LNCaP clone FGC (cell line): ENCODE data around the gene STAT1.

Experiments used
- DNase-seq: peaks from one replicate; pipeline ENCODE4 v3.0.0-alpha.2; 2011; ENCODE audit warnings: low read depth
- H3K4me3 ChIP-seq: 2 replicates; pipeline ENCODE4 v1.5.1; 2011; ENCODE audit warnings: mild to moderate bottlenecking, low read depth, low read length, control low read depth
- CTCF ChIP-seq: IDR thresholded peaks from 2 replicates; pipeline ENCODE4 v1.5.1; 2012; ENCODE audit warnings: mild to moderate bottlenecking; ENCODE audit not compliant: control insufficient read depth, insufficient read depth; ENCODE audit errors: extremely low read depth

The STAT1 gene

GRCh38 chr2:191015239-191015638 lies 1.3 kb upstream of the STAT1 start:
- TF ChIP-seq CTCF = no peak

GRCh38 chr2:191014653-191015020 lies 666 bp upstream of the STAT1 start:
- no peak for TF ChIP-seq CTCF
- no peak for DNase-seq
- peak overlapping the region; percentile 87 for H3K4me3 ChIP-seq

More at GRCh38 chr2:191015239-191015638, 1.3 kb upstream of the STAT1 start:
- DNase-seq = no peak
- H3K4me3 ChIP-seq = no peak overlapping the region

GRCh38 chr2:191013682-191013931 lies 364 bp downstream of the STAT1 start:
- 0 out of 2 replicates have a peak, but pooled peaks have one; percentile 5 for TF ChIP-seq CTCF
- peak; percentile 17 for DNase-seq
- H3K4me3 ChIP-seq = peak overlapping the region; percentile 87

- TF ChIP-seq CTCF = no peak
- no peak for DNase-seq
- peak overlapping the region; percentile 87 for H3K4me3 ChIP-seq
These were observed 908 bp downstream of the STAT1 start for GRCh38 chr2:191012845-191013681.

GRCh38 chr2:191012346-191012745 lies 1.6 kb downstream of the STAT1 start:
- H3K4me3 ChIP-seq = no peak overlapping the region; the same call in 1 of the 2 replicates
- TF ChIP-seq CTCF = no peak
- DNase-seq = no peak

GRCh38 chr2:191010887-191011885 lies 2.8 kb downstream of the STAT1 start:
- no peak for DNase-seq
- no peak overlapping the region for H3K4me3 ChIP-seq
- no peak for TF ChIP-seq CTCF
